ENCODE data around the gene TACC2.

Gene TACC2

GRCh38 chr10:121974535-121975294 lies 14.2 kb upstream of the TACC2 start, which contains the start of gene NSMCE4A:
Gene NSMCE4A (minus strand): TSS chr10:121975217. CDS start chr10:121975165, 52 bp downstream.
- TF ChIP-seq, protein P1, sequence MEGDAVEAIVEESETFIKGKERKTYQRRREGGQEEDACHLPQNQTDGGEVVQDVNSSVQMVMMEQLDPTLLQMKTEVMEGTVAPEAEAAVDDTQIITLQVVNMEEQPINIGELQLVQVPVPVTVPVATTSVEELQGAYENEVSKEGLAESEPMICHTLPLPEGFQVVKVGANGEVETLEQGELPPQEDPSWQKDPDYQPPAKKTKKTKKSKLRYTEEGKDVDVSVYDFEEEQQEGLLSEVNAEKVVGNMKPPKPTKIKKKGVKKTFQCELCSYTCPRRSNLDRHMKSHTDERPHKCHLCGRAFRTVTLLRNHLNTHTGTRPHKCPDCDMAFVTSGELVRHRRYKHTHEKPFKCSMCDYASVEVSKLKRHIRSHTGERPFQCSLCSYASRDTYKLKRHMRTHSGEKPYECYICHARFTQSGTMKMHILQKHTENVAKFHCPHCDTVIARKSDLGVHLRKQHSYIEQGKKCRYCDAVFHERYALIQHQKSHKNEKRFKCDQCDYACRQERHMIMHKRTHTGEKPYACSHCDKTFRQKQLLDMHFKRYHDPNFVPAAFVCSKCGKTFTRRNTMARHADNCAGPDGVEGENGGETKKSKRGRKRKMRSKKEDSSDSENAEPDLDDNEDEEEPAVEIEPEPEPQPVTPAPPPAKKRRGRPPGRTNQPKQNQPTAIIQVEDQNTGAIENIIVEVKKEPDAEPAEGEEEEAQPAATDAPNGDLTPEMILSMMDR (IDR thresholded peaks at IDR 0.05; ENCODE audit: low read depth, low read length, missing control alignments): no peak
- DNase-seq (ENCODE audit: low read depth): peak; percentile 42
- peak within 1 kb of the TSS; percentile 97 for H3K4me3 ChIP-seq (ENCODE audit: low read depth, low read length)

- no peak for DNase-seq (ENCODE audit: low read depth)
- TF ChIP-seq, protein P1 (IDR thresholded peaks at IDR 0.05; ENCODE audit: low read depth, low read length, missing control alignments): peak; percentile 64
- peak overlapping the region; percentile 97 for H3K4me3 ChIP-seq (ENCODE audit: low read depth, low read length)
Measured at GRCh38 chr10:121975295-121976086, 13.5 kb upstream of the TACC2 start.

- no peak for DNase-seq (ENCODE audit: low read depth)
Measured at GRCh38 chr10:121976607-121977006, 12.4 kb upstream of the TACC2 start.

GRCh38 chr10:121978511-121978910 lies 10.5 kb upstream of the TACC2 start:
- TF ChIP-seq, protein P1 (IDR thresholded peaks at IDR 0.05; ENCODE audit: low read depth, low read length, missing control alignments): no peak
- no peak overlapping the region for H3K4me3 ChIP-seq (ENCODE audit: low read depth, low read length)
- no peak for DNase-seq (ENCODE audit: low read depth)

More at GRCh38 chr10:121976607-121977006, 12.4 kb upstream of the TACC2 start:
- H3K4me3 ChIP-seq (ENCODE audit: low read depth, low read length): no peak overlapping the region
- TF ChIP-seq, protein P1 (IDR thresholded peaks at IDR 0.05; ENCODE audit: low read depth, low read length, missing control alignments): no peak

DNA sequence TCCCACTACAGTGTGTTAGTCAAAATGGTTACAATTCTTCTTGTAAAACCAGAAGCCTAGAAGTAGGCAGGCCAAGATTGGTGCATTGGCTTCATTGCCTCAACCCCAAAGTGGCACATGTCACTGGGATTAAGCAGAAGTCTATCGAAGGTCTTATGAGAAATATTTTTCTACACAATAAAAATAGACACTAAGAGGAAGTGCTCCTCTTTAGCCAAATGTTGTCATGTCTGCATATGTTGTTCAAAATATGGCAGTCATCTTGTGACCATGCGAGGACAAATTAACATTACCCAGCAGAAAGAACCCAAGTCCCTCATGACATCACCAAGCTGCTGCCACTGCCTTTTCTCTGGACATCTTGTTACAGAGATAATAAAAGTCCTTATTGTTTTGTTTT lies 7.6 kb upstream of the TACC2 start:
- no peak overlapping the region for H3K4me3 ChIP-seq (ENCODE audit: low read depth, low read length)
- DNase-seq (ENCODE audit: low read depth): no peak
- TF ChIP-seq, protein P1 (IDR thresholded peaks at IDR 0.05; ENCODE audit: low read depth, low read length, missing control alignments): no peak

- no peak for DNase-seq (ENCODE audit: low read depth)
- TF ChIP-seq, protein P1 (IDR thresholded peaks at IDR 0.05; ENCODE audit: low read depth, low read length, missing control alignments): no peak
- no peak overlapping the region for H3K4me3 ChIP-seq (ENCODE audit: low read depth, low read length)
Measured at GRCh38 chr10:121983852-121984251, 5.1 kb upstream of the TACC2 start.

All from GM12864 (cell line).